Liver (tissue), 9 donors: ENCODE data around the gene SLC49A3. TPM values are rescaled to one million over a fixed set of nuclear protein-coding genes. Genes with fewer than 3 reads are reported as not detected.
A peak's percentile ranks its signal among the peaks of the same experiment; 100 is the strongest.

Experiments used
- DNase-seq: peaks from one replicate; pipeline ENCODE4 v3.0.0-alpha.2; 2017; ENCODE audit warnings: low spot score
- H3K27ac ChIP-seq, 2 donors: one replicate each; pipeline ENCODE4 v1.7.0; 2013; ENCODE audit warnings: inconsistent platforms in 2 of 2, low read length in 2 of 2, control low read depth in 1 of 2, low read depth in 1 of 2, mild to moderate bottlenecking in 1 of 2
- H3K27me3 ChIP-seq, 4 donors: one replicate each; pipeline versions ENCODE4 v1.6.1 to v1.7.0; 2013; ENCODE audit warnings: low read length in 3 of 4, inconsistent platforms in 1 of 4, mild to moderate bottlenecking in 1 of 4, moderate library complexity in 1 of 4; ENCODE audit not compliant: control insufficient read depth in 4 of 4, insufficient read depth in 4 of 4
- H3K36me3 ChIP-seq, 4 donors: one replicate each; pipeline versions ENCODE4 v1.6.1 to v1.7.0; 2013; ENCODE audit warnings: low read length in 3 of 4, mild to moderate bottlenecking in 3 of 4, low read depth in 1 of 4, moderate library complexity in 1 of 4; ENCODE audit not compliant: control insufficient read depth in 4 of 4, insufficient read depth in 3 of 4
- H3K4me1 ChIP-seq, 4 donors: one replicate each; pipeline versions ENCODE4 v1.6.1 to v1.7.0; 2013; ENCODE audit warnings: low read length in 3 of 4, mild to moderate bottlenecking in 3 of 4, moderate library complexity in 1 of 4; ENCODE audit not compliant: control insufficient read depth in 4 of 4, insufficient read depth in 4 of 4
- H3K4me3 ChIP-seq, 3 donors: one replicate each; pipeline versions ENCODE4 v1.6.1 to v1.7.0; 2013; ENCODE audit warnings: low read length in 3 of 3, control low read depth in 1 of 3, low read depth in 1 of 3, mild to moderate bottlenecking in 1 of 3
- H3K9ac ChIP-seq, 2 donors: one replicate each; pipeline ENCODE4 v1.7.0; 2013; ENCODE audit warnings: low read length in 2 of 2, mild to moderate bottlenecking in 2 of 2, moderate library complexity in 2 of 2, control low read depth in 1 of 2, low read depth in 1 of 2
- H3K9me3 ChIP-seq, 4 donors: one replicate each; pipeline versions ENCODE4 v1.6.1 to v1.7.0; 2013; ENCODE audit warnings: low read length in 3 of 4; ENCODE audit not compliant: control insufficient read depth in 4 of 4
- CTCF ChIP-seq: fragments of 150-350 bp; IDR thresholded peaks from 2 replicates; pipeline ENCODE4 v1.5.1; 2017; ENCODE audit warnings: improper control_type of control experiment, low read depth, low read length; ENCODE audit not compliant: missing input control
- EGR1 ChIP-seq, 2 donors: IDR thresholded peaks; 2 replicates each; pipeline ENCODE4 v1.6.1; 2016 to 2018; ENCODE audit warnings: antibody characterized with exemption in 2 of 2, low read depth in 2 of 2
- FOXA1 ChIP-seq: IDR thresholded peaks from 2 replicates; pipeline ENCODE4 v1.6.1; 2016; ENCODE audit warnings: antibody characterized with exemption
- FOXA2 ChIP-seq: IDR thresholded peaks from 2 replicates; pipeline ENCODE4 v1.6.1; 2016; ENCODE audit warnings: antibody characterized with exemption
- GABPA ChIP-seq, 2 donors: IDR thresholded peaks in 1 of 2; conservative IDR thresholded peaks in 1 of 2; 2 replicates each; pipeline ENCODE4 v1.6.1; 2016; ENCODE audit warnings: antibody characterized with exemption in 2 of 2, mild to moderate bottlenecking in 1 of 2, moderate library complexity in 1 of 2
- HNF4A ChIP-seq, 2 donors: conservative IDR thresholded peaks; 2 replicates each; pipeline ENCODE4 v1.6.1; 2016; ENCODE audit warnings: antibody characterized with exemption in 2 of 2, mild to moderate bottlenecking in 2 of 2
- HNF4G ChIP-seq: IDR thresholded peaks from 2 replicates; pipeline ENCODE4 v1.6.1; 2016; ENCODE audit warnings: antibody characterized with exemption
- JUND ChIP-seq, 2 donors: IDR thresholded peaks; 2 replicates each; pipeline ENCODE4 v1.6.1; 2016; ENCODE audit warnings: antibody characterized with exemption in 2 of 2
- MAX ChIP-seq: IDR thresholded peaks from 2 replicates; pipeline ENCODE4 v1.6.1; 2016; ENCODE audit warnings: antibody characterized with exemption
- RAD21 ChIP-seq, 2 donors: IDR thresholded peaks; 2 replicates each; pipeline ENCODE4 v1.6.1; 2016; ENCODE audit warnings: antibody characterized with exemption in 2 of 2, mild to moderate bottlenecking in 2 of 2
- REST ChIP-seq: IDR thresholded peaks from 2 replicates; pipeline ENCODE4 v1.6.1; 2016; ENCODE audit warnings: antibody characterized with exemption, mild to moderate bottlenecking
- RXRA ChIP-seq, 2 donors: IDR thresholded peaks; 2 replicates each; pipeline ENCODE4 v1.6.1; 2017 to 2018; ENCODE audit warnings: antibody characterized with exemption in 2 of 2, mild to moderate bottlenecking in 1 of 2
- SP1 ChIP-seq: IDR thresholded peaks from 2 replicates; pipeline ENCODE4 v1.6.1; 2018; ENCODE audit warnings: antibody characterized with exemption, mild to moderate bottlenecking
- TAF1 ChIP-seq: conservative IDR thresholded peaks from 2 replicates; pipeline ENCODE4 v1.6.1; 2016; ENCODE audit warnings: antibody characterized with exemption, mild to moderate bottlenecking
- ZBTB33 ChIP-seq: IDR thresholded peaks from 2 replicates; pipeline ENCODE4 v1.6.1; 2016; ENCODE audit warnings: antibody characterized with exemption
- WGBS: extraction: QIAGEN DNeasy Blood & Tissue Kit; methylation state at CpG from one replicate; pipeline ENCODE4 v1.1.7; 2013; 5-methylcytosine and 5-hydroxymethylcytosine counted together
- polyA plus RNA-seq, 2 donors: library from polyadenylated mRNA; stranded (reverse) in 1 of 2; unstranded in 1 of 2; fragments of 200-250 nt in 1 of 2; fragments of >200 nt in 1 of 2; fragmentation: Nextera tagmentation in 1 of 2; extraction: Ambion mirVana in 1 of 2; gene quantifications; one replicate each; pipeline versions ENCODE4 v1.2.1 to v1.2.3, GENCODE V29; 2013 to 2015
- total RNA-seq, 2 donors: library from RNA; depleted of rRNA; stranded (reverse); fragments of >200 nt; gene quantifications; one replicate each; pipeline ENCODE4 v1.2.3, GENCODE V29; 2014
- donor health status: healthy.
- donor health status: healthy.
- donor health status: healthy.
- donor health status: healthy.
- donor health status: healthy.

SLC49A3 gene
- total and polyA plus RNA-seq, 4 donors, result 0.40 to 3.6 (median 2.0) TPM

DNA sequence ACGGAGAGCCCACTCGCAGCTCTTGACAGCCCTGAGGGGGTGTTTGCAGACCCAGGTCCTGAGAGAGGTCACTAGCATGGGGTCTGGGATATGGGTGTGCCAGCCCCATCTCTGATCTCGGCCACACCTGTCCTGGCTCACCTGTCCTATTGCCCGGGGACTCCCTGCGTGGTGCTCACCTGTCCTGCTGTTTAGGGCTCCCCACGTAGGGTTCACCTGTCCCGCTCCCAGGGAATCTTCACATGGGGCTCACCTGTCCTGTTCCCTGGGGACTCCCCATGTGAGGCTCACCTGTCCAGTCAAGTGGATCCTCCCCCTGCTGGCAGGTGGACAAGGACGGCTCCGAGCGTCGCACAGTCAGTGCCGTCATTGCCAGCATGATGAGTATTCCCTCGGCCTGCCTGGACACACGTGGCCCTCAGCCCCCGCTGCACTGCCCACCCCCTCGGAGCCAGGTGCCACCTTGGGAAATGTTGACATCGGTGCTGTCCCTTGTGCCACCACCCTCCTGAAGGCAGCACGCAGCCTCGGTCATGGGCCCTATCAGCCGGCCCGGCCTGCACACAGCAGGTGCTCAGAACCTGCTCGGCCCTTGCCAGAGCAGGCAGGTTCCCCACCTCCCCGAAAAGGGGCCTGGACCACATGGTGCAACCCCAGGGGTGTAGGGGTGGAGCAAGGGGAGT lies 6.3 kb downstream of the SLC49A3 start:
- TF ChIP-seq HNF4A (conservative IDR thresholded peaks at IDR 0.05) (no peak), ZBTB33 (no peak), TAF1 (no peak), JUND (IDR thresholded peaks at IDR 0.05) (no peak), CTCF (no peak), MAX (no peak), REST (no peak), FOXA1 (no peak)
- Histone ChIP-seq H3K27me3 (no peaks in the 10 kb centered on the region), H3K4me1 (peaks cover 5 to 26% (median 13%) of the 10 kb centered on the region in 4 donors), H3K36me3 (no peaks in the 10 kb centered on the region), H3K27ac (no peak overlapping the region), H3K9me3 (no peaks in the 10 kb centered on the region), H3K4me3 (no peak overlapping the region), H3K9ac (no peak overlapping the region)
- 83% methylated on average over 23 of the region's 23 CpGs for WGBS
- DNase-seq, result no peak

- Histone ChIP-seq H3K4me3 (peak overlapping the region in 1 of 3 donors; percentile 12), H3K36me3 (no peaks in the 10 kb centered on the region), H3K9ac (no peak overlapping the region), H3K27ac (no peak overlapping the region), H3K4me1 (peaks cover 3 to 19% (median 8%) of the 10 kb centered on the region in 4 donors), H3K9me3 (no peaks in the 10 kb centered on the region), H3K27me3 (no peaks in the 10 kb centered on the region)
- WGBS, result 53% methylated on average over 58 of the region's 58 CpGs
- DNase-seq, result no peak
- TF ChIP-seq RXRA (IDR thresholded peaks at IDR 0.05), result peak in 1 of 2 donors; percentile 7
- TF ChIP-seq HNF4A (conservative IDR thresholded peaks at IDR 0.05), result peak in 1 of 2 donors; percentile 49
- no peak for TF ChIP-seq RAD21 (IDR thresholded peaks at IDR 0.05)
- no peak for TF ChIP-seq JUND (IDR thresholded peaks at IDR 0.05)
- no peak for TF ChIP-seq ZBTB33
- no peak for TF ChIP-seq REST
- TF ChIP-seq FOXA2, result no peak
- TF ChIP-seq GABPA (IDR thresholded peaks at IDR 0.05 in 1 of 2, conservative IDR thresholded peaks at IDR 0.05 in 1 of 2), result no peak
- no peak for TF ChIP-seq FOXA1
- TF ChIP-seq SP1, result peak; percentile 22
- no peak for TF ChIP-seq MAX
- no peak for TF ChIP-seq EGR1 (IDR thresholded peaks at IDR 0.05; ENCODE audit: low read depth in 2 of 2)
- no peak for TF ChIP-seq HNF4G
Measured at GRCh38 chr4:681736-682451, 7.1 kb downstream of the SLC49A3 start.
